GM19372 (cell line): Measurements from ENCODE around the gene FTH1.

Experiments
- ATAC-seq: cut with Tn5 transposase; IDR thresholded peaks from one replicate; pipeline ENCODE4 v1.9.1; 2021; ENCODE audit warnings: mild to moderate bottlenecking, low read depth, moderate library complexity; ENCODE audit not compliant: unreplicated experiment

FTH1 gene

GRCh38 chr11:61951484-61952135 is 15.8 kb downstream of the FTH1 start:
- ATAC-seq = no peak

GRCh38 chr11:61950035-61950547 is 17.3 kb downstream of the FTH1 start, which contains the start of gene BEST1:
BEST1 (plus strand) TSS chr11:61950351; CDS start chr11:61951807, 1,456 bp downstream.
- no peak for ATAC-seq

- ATAC-seq = no peak
Observed at GRCh38 chr11:61949169-61950034, 18.0 kb downstream of the FTH1 start.

- ATAC-seq = no peak
Observed at GRCh38 chr11:61948505-61948904, 18.9 kb downstream of the FTH1 start.

- ATAC-seq = no peak
Observed at GRCh38 chr11:61947486-61948210, 19.8 kb downstream of the FTH1 start.

GRCh38 chr11:61946894-61947293 is 20.5 kb downstream of the FTH1 start:
- no peak for ATAC-seq

GRCh38 chr11:61945191-61945590 is 22.2 kb downstream of the FTH1 start:
- no peak for ATAC-seq

- no peak for ATAC-seq
Observed at GRCh38 chr11:61940466-61940865, 27.0 kb downstream of the FTH1 start.

GRCh38 chr11:61935861-61936260 is 31.6 kb downstream of the FTH1 start:
- no peak for ATAC-seq

- ATAC-seq = no peak
Observed at GRCh38 chr11:61930933-61931332, 36.5 kb downstream of the FTH1 start.

- no peak for ATAC-seq
Observed at GRCh38 chr11:61928606-61929005, 38.8 kb downstream of the FTH1 start.

GRCh38 chr11:61927501-61927900 is 39.9 kb downstream of the FTH1 start:
- no peak for ATAC-seq

- ATAC-seq = no peak
Observed at GRCh38 chr11:61926235-61926634, 41.2 kb downstream of the FTH1 start.

- ATAC-seq = no peak
Observed at GRCh38 chr11:61925736-61926135, 41.7 kb downstream of the FTH1 start.

GRCh38 chr11:61924064-61924455 is 43.4 kb downstream of the FTH1 start:
- no peak for ATAC-seq

GRCh38 chr11:61923166-61924063 is 44.0 kb downstream of the FTH1 start:
- ATAC-seq = no peak

GRCh38 chr11:61922539-61922938 is 44.9 kb downstream of the FTH1 start:
- ATAC-seq = no peak

GRCh38 chr11:61921446-61921845 is 46.0 kb downstream of the FTH1 start:
- no peak for ATAC-seq

- ATAC-seq = no peak
Observed at GRCh38 chr11:61919705-61920631, 47.5 kb downstream of the FTH1 start.
